ENCODE results near the gene BZW1. TPM values are rescaled to one million over a fixed set of nuclear protein-coding genes. Genes with fewer than 3 reads are reported as not detected.

Gene BZW1
- total RNA-seq, 1 experiment from 2014 or later, result 353 TPM

- TF ChIP-seq CTCF (IDR thresholded peaks at IDR 0.05; ENCODE audit: unreplicated experiment), result no peak
- Mint-ChIP-seq H3K27me3 (ENCODE audit: insufficient read depth, unreplicated experiment) (no peaks in the 10 kb centered on the region), H3K4me3 (ENCODE audit: unreplicated experiment) (no peak overlapping the region), H3K36me3 (ENCODE audit: insufficient read depth, unreplicated experiment) (peaks cover 15% of the 10 kb centered on the region), H3K9me3 (ENCODE audit: unreplicated experiment) (no peaks in the 10 kb centered on the region), H3K4me1 (ENCODE audit: insufficient read depth, unreplicated experiment) (peaks cover 33% of the 10 kb centered on the region), H3K27ac (ENCODE audit: low read depth, unreplicated experiment) (peak overlapping the region; percentile 98)
- ChIA-PET POLR2A (interaction anchor here (0.7 to 3.1 kb wide), 12 partner anchors 9 to 1520 kb away, joined by 3 to 38 read pairs (median 18); partner anchors contain the start of gene CLK1), CTCF (interaction anchor here (0.6 to 1.8 kb wide), 5 partner anchors 56 to 1514 kb away, joined by 3 to 7 read pairs (median 3); no protein-coding TSS in a partner anchor)
- no peak for DNase-seq (ENCODE audit: unreplicated experiment)
- intact Hi-C loops (cut with micrococcal nuclease), result loop anchor here (5.0 kb wide), 4 partner anchors 53 to 368 kb away; partner anchors contain the start of gene CLK1
- BruUV-seq (replicated peaks), result no TSS peak
Observed at GRCh38 chr2:200809506-200810251, 2.0 kb upstream of the BZW1 start.

- Mint-ChIP-seq H3K4me3 (ENCODE audit: unreplicated experiment) (peak overlapping the region; percentile 99), H3K4me1 (ENCODE audit: insufficient read depth, unreplicated experiment) (peaks cover 40% of the 10 kb centered on the region), H3K9me3 (ENCODE audit: unreplicated experiment) (no peaks in the 10 kb centered on the region), H3K27ac (ENCODE audit: low read depth, unreplicated experiment) (peak overlapping the region; percentile 98), H3K36me3 (ENCODE audit: insufficient read depth, unreplicated experiment) (peaks cover 22% of the 10 kb centered on the region), H3K27me3 (ENCODE audit: insufficient read depth, unreplicated experiment) (no peaks in the 10 kb centered on the region)
- POLR2A ChIA-PET, result interaction anchor here (0.6 to 3.1 kb wide), 22 partner anchors 7 to 1519 kb away, joined by 3 to 38 read pairs (median 5); partner anchors contain the start of genes CLK1, NIF3L1 and PPIL3
- TF ChIP-seq CTCF (IDR thresholded peaks at IDR 0.05; ENCODE audit: unreplicated experiment), result no peak
- DNase-seq (ENCODE audit: unreplicated experiment), result peak; percentile 53
- BruUV-seq (replicated peaks), result no TSS peak
- CTCF ChIA-PET, result interaction anchor here (0.6 to 1.8 kb wide), 10 partner anchors 7 to 1513 kb away, joined by 3 to 7 read pairs (median 4); no protein-coding TSS in a partner anchor
- intact Hi-C loops (cut with micrococcal nuclease), result loop anchor here (5.0 kb wide), 4 partner anchors 52 to 367 kb away; partner anchors contain the start of gene CLK1
Observed at GRCh38 chr2:200810252-200810997, 1.3 kb upstream of the BZW1 start.

- TSS peak; percentile 76 for BruUV-seq (replicated peaks)
- Mint-ChIP-seq H3K27ac (ENCODE audit: low read depth, unreplicated experiment) (peak overlapping the region; percentile 98), H3K36me3 (ENCODE audit: insufficient read depth, unreplicated experiment) (peaks cover 27% of the 10 kb centered on the region), H3K27me3 (ENCODE audit: insufficient read depth, unreplicated experiment) (no peaks in the 10 kb centered on the region), H3K4me1 (ENCODE audit: insufficient read depth, unreplicated experiment) (peaks cover 41% of the 10 kb centered on the region), H3K4me3 (ENCODE audit: unreplicated experiment) (peak overlapping the region; percentile 99), H3K9me3 (ENCODE audit: unreplicated experiment) (no peaks in the 10 kb centered on the region)
- no peak for TF ChIP-seq CTCF (IDR thresholded peaks at IDR 0.05; ENCODE audit: unreplicated experiment)
- intact Hi-C loops (cut with micrococcal nuclease), result loop anchor here (1.0 to 5.0 kb wide), 5 partner anchors 24 to 366 kb away; partner anchors contain the start of gene CLK1
- CTCF ChIA-PET, result interaction anchor here (0.6 to 1.8 kb wide), 7 partner anchors 8 to 107 kb away, joined by 3 to 7 read pairs (median 4); no protein-coding TSS in a partner anchor
- POLR2A ChIA-PET, result interaction anchor here (0.6 to 3.1 kb wide), 21 partner anchors 8 to 259 kb away, joined by 3 to 38 read pairs (median 5); partner anchors contain the start of genes CLK1, NIF3L1 and PPIL3
- no peak for DNase-seq (ENCODE audit: unreplicated experiment)
Observed at GRCh38 chr2:200810998-200811332, 745 bp upstream of the BZW1 start.

All from MCF 10A (cell line).